Hepatocyte (in vitro differentiated cells): ENCODE data around the gene PHYHIPL.

Experiments
- CTCF ChIP-seq: fragments of 200-600 bp; sonication (generic); IDR thresholded peaks from 2 replicates; pipeline ENCODE4 v1.5.1; 2016; ENCODE audit warnings: antibody characterized with exemption, mild to moderate bottlenecking; ENCODE audit not compliant: poor library complexity
- EZH2phosphoT487 ChIP-seq: fragments of 200-600 bp; sonication (generic); IDR thresholded peaks from one replicate; pipeline ENCODE4 v1.6.1; 2018; ENCODE audit warnings: antibody characterized with exemption, mild to moderate bottlenecking, low read depth, moderate library complexity; ENCODE audit not compliant: unreplicated experiment, severe bottlenecking

GRCh38 chr10:59214160-59214559, 37.7 kb downstream of the PHYHIPL start:
- TF ChIP-seq CTCF: no peak
- no peak for TF ChIP-seq EZH2phosphoT487
